Large intestine (tissue), 3 donors: ENCODE results near the gene KCNAB3. TPM values are rescaled to one million over a fixed set of nuclear protein-coding genes. Genes with fewer than 3 reads are reported as not detected.

Source experiments
- DNase-seq, 2 donors: peaks; one replicate each; pipeline versions ENCODE4 v3.0.0 to v3.0.0-alpha.2; 2013
- H3K27ac ChIP-seq: one replicate; pipeline ENCODE4 v1.5.1; 2013; ENCODE audit warnings: low read length
- H3K27me3 ChIP-seq: 2 replicates; pipeline ENCODE4 v1.6.1; 2013; ENCODE audit warnings: low read length; ENCODE audit not compliant: control insufficient read depth, insufficient read depth
- H3K36me3 ChIP-seq: 2 replicates; pipeline ENCODE4 v1.6.1; 2013; ENCODE audit warnings: low read length; ENCODE audit not compliant: control insufficient read depth, insufficient read depth
- H3K4me1 ChIP-seq: one replicate; pipeline ENCODE4 v1.6.1; 2013; ENCODE audit warnings: low read length; ENCODE audit not compliant: control insufficient read depth, insufficient read depth
- H3K4me3 ChIP-seq: one replicate; pipeline ENCODE4 v1.5.1; 2013; ENCODE audit warnings: low read length
- H3K9me3 ChIP-seq: one replicate; pipeline ENCODE4 v1.6.1; 2013; ENCODE audit warnings: mild to moderate bottlenecking, low read depth, low read length, moderate library complexity; ENCODE audit not compliant: control insufficient read depth
- WGBS: methylation state at CpG from one replicate; pipeline ENCODE4 v1.1.5; 2013; ENCODE audit warnings: low lambda C conversion rate; ENCODE audit not compliant: insufficient coverage; 5-methylcytosine and 5-hydroxymethylcytosine counted together
- polyA plus RNA-seq: library from polyadenylated mRNA; unstranded; fragments of 120-200 nt; gene quantifications from one replicate; pipeline ENCODE4 v1.2.1, GENCODE V29; 2013

Gene KCNAB3
- polyA plus RNA-seq, 1 donor, result 5.3 TPM

DNA sequence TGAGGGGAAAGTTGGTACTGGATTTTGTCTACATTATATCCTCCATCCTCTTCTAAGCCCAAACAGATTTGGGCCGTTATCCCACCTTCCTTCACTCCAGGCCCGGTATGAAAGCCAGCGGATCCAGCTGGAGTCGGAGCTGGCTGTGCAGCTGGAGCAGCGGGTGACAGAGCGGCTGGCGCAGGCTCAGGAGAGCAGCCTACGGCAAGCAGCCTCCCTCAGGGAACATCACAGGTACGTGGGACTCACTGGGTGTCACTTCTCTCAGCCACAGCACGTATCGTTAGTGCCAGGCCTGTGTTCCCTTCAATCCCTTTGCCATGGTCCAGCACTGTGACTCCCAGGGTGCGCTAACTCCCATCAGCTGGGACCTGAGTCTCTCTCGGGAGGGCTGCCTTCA lies 13.6 kb upstream of the KCNAB3 start:
- DNase-seq, result no peak
- H3K9me3 ChIP-seq, result no peaks in the 10 kb centered on the region
- H3K27me3 ChIP-seq, result no peaks in the 10 kb centered on the region
- H3K36me3 ChIP-seq, result peaks cover 74% of the 10 kb centered on the region
- H3K4me3 ChIP-seq, result no peak overlapping the region
- no peak overlapping the region for H3K27ac ChIP-seq
- no CpG with 5 or more reads among the region's 13 CpGs for WGBS
- no peaks in the 10 kb centered on the region for H3K4me1 ChIP-seq

DNA sequence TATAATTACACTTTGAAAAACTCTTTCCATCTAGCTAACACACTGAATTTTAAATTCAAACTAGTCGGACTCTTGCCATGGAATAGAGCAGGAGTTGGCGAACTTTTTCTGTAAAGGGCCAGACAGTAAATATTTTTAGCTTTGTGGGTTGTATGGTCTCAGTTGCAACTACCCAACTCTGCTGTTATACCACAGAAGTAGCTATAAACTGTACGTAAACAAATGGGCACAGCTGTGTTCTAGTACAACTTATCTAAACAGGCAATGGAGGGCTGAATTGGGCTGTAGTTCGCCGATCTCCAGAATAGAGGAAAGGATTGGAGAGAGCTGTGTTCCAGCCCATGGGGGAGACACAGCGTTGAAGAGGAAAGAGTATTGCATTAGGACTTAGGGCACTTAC lies 11.1 kb upstream of the KCNAB3 start:
- H3K27ac ChIP-seq, result no peak overlapping the region
- H3K27me3 ChIP-seq, result no peaks in the 10 kb centered on the region
- no peaks in the 10 kb centered on the region for H3K9me3 ChIP-seq
- H3K36me3 ChIP-seq, result peaks cover 65% of the 10 kb centered on the region
- DNase-seq, result no peak
- H3K4me1 ChIP-seq, result no peaks in the 10 kb centered on the region
- H3K4me3 ChIP-seq, result no peak overlapping the region
- no CpG with 5 or more reads among the region's 6 CpGs for WGBS

DNA sequence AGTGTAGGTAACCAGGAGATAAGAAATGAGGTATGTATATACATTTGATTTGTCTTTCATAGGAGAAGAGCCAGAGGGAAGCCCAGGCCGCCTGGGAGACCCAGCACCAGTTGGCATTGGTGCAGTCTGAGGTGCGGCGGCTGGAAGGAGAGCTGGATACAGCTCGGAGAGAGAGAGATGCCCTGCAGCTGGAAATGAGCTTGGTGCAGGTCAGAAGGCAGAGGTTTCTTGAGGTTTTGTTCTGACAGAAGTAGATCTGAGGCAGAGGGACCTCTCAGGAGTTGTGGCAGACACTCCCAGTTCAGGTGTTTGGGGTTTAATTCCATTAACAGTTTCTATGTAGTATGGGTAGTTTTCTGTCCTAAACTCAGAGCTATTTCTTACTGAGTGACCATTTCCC lies 10.4 kb upstream of the KCNAB3 start:
- DNase-seq, result no peak
- WGBS, result no CpG with 5 or more reads among the region's 4 CpGs

DNA sequence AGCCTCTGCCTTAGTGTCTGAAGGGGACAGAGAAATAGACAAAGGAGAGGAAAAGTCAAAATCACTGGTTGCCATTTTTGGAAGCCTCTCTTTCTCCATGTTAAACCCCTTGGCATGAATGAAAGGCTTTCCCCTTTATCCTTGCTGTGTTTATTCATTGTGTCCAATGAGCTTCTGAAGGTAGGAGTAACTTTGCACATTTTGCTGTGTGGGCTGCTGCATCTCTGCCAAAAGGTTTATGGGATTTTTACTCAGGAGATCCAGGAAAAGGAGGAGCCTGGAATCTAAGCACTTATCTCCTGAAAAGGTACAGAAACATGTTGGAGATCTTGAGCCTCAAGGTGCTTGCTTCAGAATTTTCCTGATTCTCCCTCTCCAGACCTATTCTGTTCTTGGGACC lies 6.2 kb upstream of the KCNAB3 start:
- Histone ChIP-seq H3K36me3 (peaks cover 38% of the 10 kb centered on the region), H3K9me3 (no peaks in the 10 kb centered on the region), H3K27ac (no peak overlapping the region), H3K4me1 (peaks cover 14% of the 10 kb centered on the region), H3K27me3 (no peaks in the 10 kb centered on the region), H3K4me3 (no peak overlapping the region)
- DNase-seq, result no peak

More for the DNA sequence above, 10.4 kb upstream of the KCNAB3 start:
- Histone ChIP-seq H3K36me3 (peaks cover 59% of the 10 kb centered on the region), H3K27me3 (no peaks in the 10 kb centered on the region), H3K27ac (no peak overlapping the region), H3K4me1 (no peaks in the 10 kb centered on the region), H3K9me3 (no peaks in the 10 kb centered on the region), H3K4me3 (no peak overlapping the region)

DNA sequence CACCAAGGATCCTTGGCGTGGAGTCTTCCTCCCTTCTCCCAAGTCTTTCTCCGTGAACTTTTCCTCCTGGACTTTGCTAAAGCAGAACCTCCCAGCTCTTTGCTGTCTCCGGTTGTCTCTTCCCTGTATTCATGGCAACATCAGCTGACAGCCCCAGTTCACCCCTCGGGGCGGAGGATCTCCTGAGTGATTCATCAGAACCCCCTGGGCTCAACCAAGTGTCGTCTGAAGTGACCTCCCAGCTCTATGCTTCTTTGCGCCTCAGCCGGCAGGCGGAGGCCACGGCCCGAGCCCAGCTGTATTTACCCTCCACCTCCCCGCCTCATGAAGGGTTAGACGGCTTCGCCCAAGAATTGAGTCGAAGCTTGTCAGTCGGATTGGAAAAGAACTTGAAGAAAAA lies 3.3 kb upstream of the KCNAB3 start:
- DNase-seq, result peak; percentile 48 to 68
- Histone ChIP-seq H3K9me3 (peaks cover 3% of the 10 kb centered on the region), H3K4me3 (peak overlapping the region; percentile 83), H3K27ac (peak overlapping the region; percentile 50), H3K4me1 (peaks cover 16% of the 10 kb centered on the region), H3K36me3 (peaks cover 18% of the 10 kb centered on the region), H3K27me3 (peaks cover 7% of the 10 kb centered on the region)
- 0% methylated on average over 1 of the region's 16 CpGs for WGBS

DNA sequence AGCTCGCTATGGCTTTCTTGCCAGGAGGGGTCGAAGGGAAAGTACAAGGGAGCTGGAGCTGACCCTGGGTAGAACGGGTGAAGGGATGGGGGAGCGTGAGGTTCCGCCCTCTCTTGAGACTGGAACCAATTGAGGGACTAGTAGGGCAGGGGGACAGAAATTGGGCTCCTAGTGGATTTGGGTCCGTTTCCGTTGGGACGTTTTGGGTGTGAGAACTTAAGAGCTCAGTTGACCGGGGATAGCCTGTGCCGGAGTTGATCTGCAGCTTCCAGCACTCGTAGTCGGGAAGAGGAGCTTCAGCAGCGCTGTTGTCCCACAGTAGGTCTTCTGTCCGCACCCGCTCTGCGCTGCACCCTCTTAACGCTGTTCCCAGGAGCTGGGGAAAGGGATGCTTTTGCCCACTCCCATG lies 2.8 kb upstream of the KCNAB3 start:
- DNase-seq, result no peak
- peaks cover 16% of the 10 kb centered on the region for H3K4me1 ChIP-seq
- peak overlapping the region; percentile 50 for H3K27ac ChIP-seq
- no CpG with 5 or more reads among the region's 17 CpGs for WGBS
- H3K36me3 ChIP-seq, result peaks cover 16% of the 10 kb centered on the region
- peaks cover 7% of the 10 kb centered on the region for H3K27me3 ChIP-seq
- H3K9me3 ChIP-seq, result peaks cover 3% of the 10 kb centered on the region
- H3K4me3 ChIP-seq, result peak overlapping the region; percentile 83

DNA sequence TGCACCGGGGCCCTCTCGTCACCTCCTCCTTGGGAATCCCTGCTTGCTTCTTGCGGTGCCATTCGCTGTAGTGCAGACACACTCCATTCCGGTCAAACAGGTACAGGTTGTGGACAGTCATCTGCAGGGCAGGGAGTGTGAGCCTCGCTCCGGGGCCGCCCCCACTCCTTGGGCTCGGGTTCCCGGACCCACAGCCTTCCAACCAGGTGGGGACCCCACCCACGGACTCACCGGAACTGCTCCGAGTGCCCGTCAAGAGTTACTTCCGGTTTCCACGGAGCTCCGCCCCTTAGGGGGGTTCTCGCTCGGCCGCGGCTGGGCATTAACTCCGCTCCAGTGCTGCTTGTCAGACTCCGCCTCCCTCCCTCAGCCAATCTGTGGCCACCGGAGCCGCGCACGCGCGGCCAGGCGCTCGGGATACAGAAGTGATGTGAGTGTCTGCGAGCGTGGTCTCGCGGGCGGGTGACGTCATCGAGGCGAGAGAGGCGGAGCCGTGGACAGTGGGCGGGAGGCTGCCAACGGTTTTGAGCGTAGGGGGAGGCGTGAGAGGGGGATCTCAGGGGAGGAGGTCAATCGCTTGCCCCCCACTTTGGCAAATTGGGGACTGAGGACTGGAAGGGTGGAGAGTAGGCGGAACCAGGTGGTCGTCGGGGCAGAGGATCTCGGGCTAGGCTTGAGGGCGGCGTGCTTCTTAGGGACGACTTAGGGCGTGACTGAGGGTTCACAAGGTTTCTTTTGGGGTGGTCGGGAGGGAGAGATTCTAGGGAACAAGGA lies 2.2 kb upstream of the KCNAB3 start, which contains the start of the genes CNTROB and TRAPPC1:
Gene CNTROB, plus strand, starts transcription at position 498 of the 774 bp plus-strand sequence. CDS start 874 bp downstream, outside the sequence.
Gene TRAPPC1, minus strand, starts transcription at position 238 of the 774 bp plus-strand sequence. Its CDS starts 117 bp downstream, at position 121.
- peak within 1 kb of the TSS; percentile 83 for H3K4me3 ChIP-seq
- no CpG with 5 or more reads among the region's 55 CpGs for WGBS
- H3K27me3 ChIP-seq, result peaks cover 7% of the 10 kb centered on the region
- peaks cover 16% of the 10 kb centered on the region for H3K36me3 ChIP-seq
- peaks cover 3% of the 10 kb centered on the region for H3K9me3 ChIP-seq
- peak; percentile 100 for DNase-seq
- H3K27ac ChIP-seq, result peak within 1 kb of the TSS; percentile 50
- H3K4me1 ChIP-seq, result peaks cover 16% of the 10 kb centered on the region

DNA sequence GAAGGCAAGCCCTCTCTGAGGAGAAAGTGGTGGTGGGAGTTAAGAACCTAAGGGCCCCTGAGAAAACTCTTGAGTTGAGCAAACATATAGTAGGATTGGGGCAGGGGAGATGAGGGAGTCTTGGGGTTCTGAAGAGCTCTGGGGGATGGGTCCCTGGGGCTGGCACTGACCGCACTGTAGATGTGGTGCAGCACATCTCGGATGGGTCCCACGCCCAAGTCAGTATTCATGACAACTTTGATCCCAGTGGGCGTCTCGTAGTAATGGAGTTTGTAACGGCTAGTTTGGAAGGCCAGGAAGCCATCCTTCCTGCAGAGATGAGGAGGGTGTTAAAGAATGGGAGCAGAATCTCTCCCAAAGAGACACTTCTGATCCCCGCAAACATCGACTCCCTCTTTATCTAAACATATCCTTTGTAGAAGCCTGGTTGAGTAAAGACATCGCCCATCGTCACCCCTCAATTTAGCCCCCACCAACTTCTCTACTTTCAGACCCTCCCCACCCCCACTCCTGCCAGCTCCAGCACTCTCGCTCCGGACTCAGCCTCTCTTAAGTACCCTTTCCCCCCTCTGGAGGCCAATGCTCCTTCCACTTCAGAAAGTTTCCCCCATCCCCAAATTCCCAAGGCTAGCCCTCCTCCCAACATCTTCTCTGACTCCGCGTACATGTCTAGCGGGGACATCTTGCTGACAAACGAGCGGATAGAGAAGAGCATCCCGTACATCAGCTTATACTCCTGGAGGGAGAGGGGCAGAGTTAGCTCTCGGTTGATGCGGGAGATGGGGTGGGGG lies 1.4 kb upstream of the KCNAB3 start:
- Histone ChIP-seq H3K27ac (no peak overlapping the region), H3K36me3 (peaks cover 9% of the 10 kb centered on the region), H3K4me3 (peak overlapping the region; percentile 83), H3K9me3 (peaks cover 3% of the 10 kb centered on the region), H3K27me3 (peaks cover 7% of the 10 kb centered on the region), H3K4me1 (peaks cover 16% of the 10 kb centered on the region)
- WGBS, result 70% methylated on average over 2 of the region's 20 CpGs
- DNase-seq, result no peak

DNA sequence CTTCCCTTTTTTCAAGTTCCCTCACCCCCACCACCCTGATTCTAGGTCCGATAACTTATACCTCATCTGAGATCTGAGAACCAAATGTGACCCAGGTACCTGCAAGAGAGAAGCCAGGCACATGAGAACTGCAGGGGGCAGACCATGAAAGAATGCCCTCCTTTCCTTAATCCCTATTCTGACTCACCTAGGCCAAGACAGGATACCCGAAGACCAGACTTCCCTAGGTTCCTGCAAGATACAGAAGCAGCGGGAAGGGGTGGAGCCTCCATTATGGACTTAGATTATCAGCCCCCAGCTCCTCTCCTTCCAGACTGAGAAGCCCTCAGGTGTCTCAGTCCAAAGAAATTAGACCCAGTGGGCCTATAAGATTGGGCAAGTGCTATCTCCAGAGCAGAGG lies 2.1 kb downstream of the KCNAB3 start:
- Histone ChIP-seq H3K27ac (no peak overlapping the region), H3K27me3 (peaks cover 7% of the 10 kb centered on the region), H3K4me3 (no peak overlapping the region), H3K4me1 (peaks cover 10% of the 10 kb centered on the region), H3K36me3 (no peaks in the 10 kb centered on the region), H3K9me3 (peaks cover 3% of the 10 kb centered on the region)
- DNase-seq, result no peak
- no CpG with 5 or more reads among the region's 3 CpGs for WGBS

DNA sequence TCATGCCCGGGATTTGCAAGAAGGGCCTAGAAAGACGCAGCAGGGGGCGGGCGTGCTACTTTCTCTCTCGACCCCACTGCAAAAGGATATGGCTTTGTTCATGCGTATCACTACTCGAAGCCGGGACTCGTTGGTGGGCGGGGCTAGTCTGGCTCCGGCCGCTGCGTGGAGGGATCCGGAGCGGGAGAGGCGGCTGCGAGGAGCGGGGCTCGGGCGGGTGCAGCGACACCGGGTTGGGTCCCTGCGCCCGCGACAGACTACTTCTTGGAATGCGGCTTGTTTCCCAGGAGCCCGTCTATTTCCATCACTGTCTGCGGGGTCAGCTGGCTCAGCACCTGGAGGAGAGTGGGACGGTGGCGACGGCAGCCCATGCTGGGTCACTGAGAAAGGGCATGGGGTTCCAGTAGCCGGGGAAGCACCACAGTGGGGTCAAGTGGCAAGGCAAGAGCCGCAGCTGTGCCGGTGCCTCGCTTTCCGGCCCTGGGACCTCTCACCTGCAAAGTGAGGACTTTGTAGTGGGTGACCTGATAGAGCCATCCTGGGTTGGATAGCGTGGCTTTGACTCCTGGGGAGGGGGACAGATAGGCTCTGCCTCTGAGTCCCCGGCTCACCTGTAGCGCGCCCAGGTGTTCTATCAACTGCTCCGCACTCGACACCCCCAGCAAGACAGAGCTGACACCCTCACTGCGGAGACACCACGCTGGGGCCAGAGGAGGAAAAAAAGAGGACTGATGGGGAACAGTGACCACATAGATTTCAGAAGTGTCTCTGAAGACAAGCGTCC lies 6.6 kb downstream of the KCNAB3 start:
- peaks cover 9% of the 10 kb centered on the region for H3K4me1 ChIP-seq
- no peaks in the 10 kb centered on the region for H3K36me3 ChIP-seq
- DNase-seq, result peak; percentile 85 to 93
- H3K9me3 ChIP-seq, result no peaks in the 10 kb centered on the region
- WGBS, result no CpG with 5 or more reads among the region's 45 CpGs
- peak overlapping the region; percentile 57 for H3K4me3 ChIP-seq
- H3K27ac ChIP-seq, result peak overlapping the region; percentile 53
- no peaks in the 10 kb centered on the region for H3K27me3 ChIP-seq
